HepG2 (cell line): ENCODE results near the gene IKZF3. TPM values are rescaled to one million over a fixed set of nuclear protein-coding genes. Genes with fewer than 3 reads are reported as not detected.

Experiments used
- ADNP ChIP-seq: sonication (generic); formaldehyde crosslinking; IDR thresholded peaks from 2 replicates; pipeline ENCODE4 v1.4.0; 2020; ENCODE audit warnings: missing genetic modification reagents
- ASH2L ChIP-seq: fragments of 300-600, 200-600 bp; sonication (generic); IDR thresholded peaks from 2 replicates; pipeline ENCODE4 v1.7.0; 2017; ENCODE audit warnings: low read depth, mild to moderate bottlenecking, moderate library complexity, mixed read lengths, low read length; ENCODE audit not compliant: insufficient read length
- GABPB1 ChIP-seq: IDR thresholded peaks from 2 replicates; pipeline ENCODE4 v1.6.1; 2016; ENCODE audit warnings: mild to moderate bottlenecking, missing genetic modification reagents, moderate library complexity, missing compliant biosample characterization
- GATA4 ChIP-seq: sonication (generic); IDR thresholded peaks from 2 replicates; pipeline ENCODE4 v1.6.1; 2016; ENCODE audit warnings: antibody characterized with exemption, low read depth, borderline replicate concordance
- HDAC6 ChIP-seq: fragments of 200-600 bp; sonication (generic); IDR thresholded peaks from 2 replicates; pipeline ENCODE4 v1.7.0; 2017; ENCODE audit warnings: mild to moderate bottlenecking, antibody characterized with exemption, low read length, low read depth
- KDM5B ChIP-seq: sonication (generic); formaldehyde crosslinking; IDR thresholded peaks from 2 replicates; pipeline ENCODE4 v1.4.0; 2020; ENCODE audit warnings: missing genetic modification reagents, mild to moderate bottlenecking, borderline replicate concordance
- MIER2 ChIP-seq: IDR thresholded peaks from 2 replicates; pipeline ENCODE4 v1.6.1; 2016; ENCODE audit warnings: missing biosample characterization, missing genetic modification reagents
- RNF219 ChIP-seq: sonication (generic); formaldehyde crosslinking; IDR thresholded peaks from 2 replicates; pipeline ENCODE4 v1.5.0; 2020; ENCODE audit warnings: mild to moderate bottlenecking, missing genetic modification reagents
- SIX4 ChIP-seq: sonication (generic); formaldehyde crosslinking; IDR thresholded peaks from 2 replicates; pipeline ENCODE4 v1.4.0; 2020; ENCODE audit warnings: missing genetic modification reagents
- TERF1 ChIP-seq: sonication (generic); formaldehyde crosslinking; IDR thresholded peaks from 2 replicates; pipeline ENCODE4 v1.8.0; 2022; ENCODE audit warnings: mild to moderate bottlenecking, missing genetic modification reagents, moderate library complexity
- U2AF1 ChIP-seq: fragments of 200-400 bp; formaldehyde crosslinking; optimal IDR thresholded peaks from 2 replicates; pipeline ENCODE3; 2017; ENCODE audit warnings: mild to moderate bottlenecking, low read depth, low read length
- ZBED4 ChIP-seq: sonication (generic); formaldehyde crosslinking; IDR thresholded peaks from 2 replicates; pipeline ENCODE4 v1.4.0; 2020; ENCODE audit warnings: missing genetic modification reagents, borderline replicate concordance
- ZNF367 ChIP-seq: sonication (generic); formaldehyde crosslinking; IDR thresholded peaks from 2 replicates; pipeline ENCODE4 v1.4.0; 2020; ENCODE audit warnings: missing genetic modification reagents, borderline replicate concordance
- ZNF382 ChIP-seq: sonication (generic); formaldehyde crosslinking; IDR thresholded peaks from 2 replicates; pipeline ENCODE4 v1.5.0; 2020; ENCODE audit warnings: missing genetic modification reagents, mild to moderate bottlenecking, borderline replicate concordance
- ZNF383 ChIP-seq: sonication (generic); formaldehyde crosslinking; IDR thresholded peaks from 2 replicates; pipeline ENCODE4 v1.4.0; 2020; ENCODE audit warnings: missing genetic modification reagents, mild to moderate bottlenecking, borderline replicate concordance
- ZNF598 ChIP-seq: sonication (generic); formaldehyde crosslinking; IDR thresholded peaks from 2 replicates; pipeline ENCODE4 v1.5.1; 2020; ENCODE audit warnings: mild to moderate bottlenecking, missing genetic modification reagents, borderline replicate concordance
- ZNF607 ChIP-seq: sonication (generic); formaldehyde crosslinking; IDR thresholded peaks from 2 replicates; pipeline ENCODE4 v1.5.1; 2020; ENCODE audit warnings: missing genetic modification reagents, mild to moderate bottlenecking, borderline replicate concordance
- ZNF839 ChIP-seq: sonication (generic); formaldehyde crosslinking; IDR thresholded peaks from 2 replicates; pipeline ENCODE4 v1.4.0; 2020; ENCODE audit warnings: missing genetic modification reagents, mild to moderate bottlenecking, borderline replicate concordance
- polyA plus RNA-seq, 8 experiments: library from polyadenylated mRNA; depleted of rRNA in 3 of 8; stranded (reverse) in 7 of 8; unstranded in 1 of 8; fragments of >200 nt; fragmentation: Illumina TruSeq in 4 of 8; extraction: Trizol in 4 of 8; gene quantifications; 2 replicates each; pipeline versions ENCODE4 v1.2.1 to v1.2.3, GENCODE V29; 2011 to 2016; ENCODE audit warnings: low read depth in 4 of 8, missing spikeins in 1 of 8, mixed read lengths in 1 of 8; ENCODE audit not compliant: insufficient read depth in 1 of 8
- total RNA-seq, 5 experiments: library from RNA; depleted of rRNA; stranded (reverse); fragments of >200 nt; fragmentation: Illumina TruSeq; extraction: Trizol; gene quantifications; 2 replicates each; pipeline ENCODE4 v1.2.3, GENCODE V29; 2016; ENCODE audit warnings: low read depth in 1 of 5
- TF ChIP-seq, protein P1 (sequence below): sonication (generic); formaldehyde crosslinking; IDR thresholded peaks from 2 replicates; pipeline ENCODE4 v1.9.0; 2021; ENCODE audit warnings: missing genetic modification reagents, borderline replicate concordance

Gene IKZF3
- total and polyA plus RNA-seq, 2 of the 13 experiments (the other 11 are each of a cell fraction or from before 2014, with no cell fraction given), result not detected

DNA sequence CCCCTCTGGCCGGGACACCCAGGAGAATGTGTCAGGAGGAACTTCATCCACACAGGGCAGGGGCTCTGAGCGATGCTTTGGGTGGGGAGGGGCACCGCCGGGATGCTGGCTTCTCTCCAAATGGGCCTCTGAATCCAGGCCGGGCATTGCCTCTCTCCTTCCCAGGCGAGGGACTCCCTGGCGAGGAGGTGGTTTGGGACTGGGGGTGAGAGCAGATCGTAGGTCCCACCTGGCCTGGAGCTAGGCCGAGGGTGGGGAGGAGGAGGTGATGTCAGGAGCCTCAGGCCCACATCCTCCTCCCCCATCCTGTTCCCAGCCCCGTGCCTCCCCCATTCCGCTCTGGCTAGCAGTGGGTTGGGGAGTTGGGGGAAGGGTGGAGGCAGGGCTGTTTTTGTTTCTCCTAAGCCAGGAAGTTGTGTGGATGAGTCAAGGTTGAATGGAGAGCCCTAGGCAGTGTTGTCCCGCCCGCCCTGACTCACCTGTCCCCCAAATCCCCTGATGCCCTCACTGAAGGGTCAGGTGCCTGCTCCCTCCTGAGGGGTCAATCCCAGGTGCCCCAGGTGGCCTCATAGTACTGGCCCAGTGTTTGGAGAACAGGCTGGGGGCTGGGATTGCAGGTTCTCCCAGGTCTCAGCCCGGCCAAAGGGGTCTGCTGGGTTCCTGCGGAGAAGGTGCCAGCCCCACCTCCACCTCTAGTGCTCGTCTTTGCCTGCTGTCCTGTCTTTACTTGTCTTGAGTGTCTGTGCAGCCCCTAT, 123.6 kb downstream of the IKZF3 start (continued):
- TF ChIP-seq ZBED4, result no peak
- TF ChIP-seq ZNF367 (CRISPR knock-in tag), result no peak
- TF ChIP-seq ZNF607 (CRISPR knock-in tag), result 0 out of 2 replicates have a peak, but pooled peaks have one; percentile 52
- TF ChIP-seq, protein P1, sequence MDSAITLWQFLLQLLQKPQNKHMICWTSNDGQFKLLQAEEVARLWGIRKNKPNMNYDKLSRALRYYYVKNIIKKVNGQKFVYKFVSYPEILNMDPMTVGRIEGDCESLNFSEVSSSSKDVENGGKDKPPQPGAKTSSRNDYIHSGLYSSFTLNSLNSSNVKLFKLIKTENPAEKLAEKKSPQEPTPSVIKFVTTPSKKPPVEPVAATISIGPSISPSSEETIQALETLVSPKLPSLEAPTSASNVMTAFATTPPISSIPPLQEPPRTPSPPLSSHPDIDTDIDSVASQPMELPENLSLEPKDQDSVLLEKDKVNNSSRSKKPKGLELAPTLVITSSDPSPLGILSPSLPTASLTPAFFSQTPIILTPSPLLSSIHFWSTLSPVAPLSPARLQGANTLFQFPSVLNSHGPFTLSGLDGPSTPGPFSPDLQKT (CRISPR knock-in tag), result no peak
- no peak for TF ChIP-seq ZNF382 (CRISPR knock-in tag)
- no peak for TF ChIP-seq ZNF598 (CRISPR knock-in tag)
- TF ChIP-seq MIER2 (CRISPR knock-in tag), result 0 out of 2 replicates have a peak, but pooled peaks have one; percentile 12
- no peak for TF ChIP-seq ZNF383 (CRISPR knock-in tag)
- no peak for TF ChIP-seq KDM5B (CRISPR knock-in tag)
- peak; percentile 78 for TF ChIP-seq GABPB1 (CRISPR knock-in tag)
- no peak for TF ChIP-seq RNF219
- no peak for TF ChIP-seq GATA4
- no peak for TF ChIP-seq HDAC6
- no peak for TF ChIP-seq TERF1 (CRISPR knock-in tag)
- no peak for TF ChIP-seq ADNP (CRISPR knock-in tag)
- TF ChIP-seq SIX4 (CRISPR knock-in tag), result no peak
- TF ChIP-seq ASH2L, result no peak
- no peak for TF ChIP-seq ZNF839
- TF ChIP-seq U2AF1, result no peak
